WTC11 (cell line): ENCODE results near the gene USP2. TPM values are rescaled to one million over a fixed set of nuclear protein-coding genes. Genes with fewer than 3 reads are reported as not detected.
A peak's percentile ranks its signal among the peaks of the same experiment; 100 is the strongest.

ENCODE experiments used
- ATAC-seq: fragments of 200-7000 bp; cut with Tn5 transposase; 2 replicates; pipeline ENCODE4 v1.10.0; 2021; ENCODE audit warnings: mild to moderate bottlenecking, moderate library complexity
- CTCF ChIA-PET: fragments of 300-600 bp; sonication (Branson Sonifier 250); formaldehyde crosslinking; loops from one replicate; lab custom pipeline; 2021; ENCODE audit warnings: antibody characterized with exemption; lab: Charles Lee
- POLR2A ChIA-PET: fragments of 350-600 bp; sonication (Branson Sonifier 250); formaldehyde crosslinking; loops from one replicate; lab custom pipeline; 2021; ENCODE audit warnings: antibody characterized with exemption; lab: Charles Lee
- DNase-seq: peaks from one replicate; pipeline ENCODE4 v3.0.0; 2021; ENCODE audit warnings: low spot score
- H3K27ac Mint-ChIP-seq: 2 replicates; pipeline ENCODE4 v1.8.0; 2021; ENCODE audit warnings: mixed read lengths
- H3K27me3 Mint-ChIP-seq: 2 replicates; pipeline ENCODE4 v1.8.0; 2021; ENCODE audit warnings: low read depth, mild to moderate bottlenecking, moderate library complexity, mixed read lengths
- H3K36me3 Mint-ChIP-seq: 2 replicates; pipeline ENCODE4 v1.8.0; 2021; ENCODE audit warnings: mixed read lengths
- H3K4me1 Mint-ChIP-seq: 2 replicates; pipeline ENCODE4 v1.8.0; 2022; ENCODE audit warnings: mixed read lengths
- H3K4me3 Mint-ChIP-seq: 2 replicates; pipeline ENCODE4 v1.8.0; 2021; ENCODE audit warnings: mild to moderate bottlenecking, moderate library complexity, mixed read lengths
- H3K9me3 Mint-ChIP-seq: 2 replicates; pipeline ENCODE4 v1.8.0; 2021; ENCODE audit warnings: mixed read lengths
- EMX1 ChIP-seq: fragments of 250-450 bp; sonication (Bioruptor Pico); IDR thresholded peaks from 2 replicates; pipeline ENCODE4 v1.8.0; 2021; ENCODE audit warnings: mild to moderate bottlenecking
- ESRRA ChIP-seq: sonication (generic); formaldehyde crosslinking; IDR thresholded peaks from 2 replicates; pipeline ENCODE4 v1.8.1; 2022; ENCODE audit warnings: mild to moderate bottlenecking, missing genetic modification reagents, borderline replicate concordance
- FOXP1 ChIP-seq: sonication (generic); formaldehyde crosslinking; IDR thresholded peaks from 2 replicates; pipeline ENCODE4 v1.8.0; 2022; ENCODE audit warnings: missing genetic modification reagents, mild to moderate bottlenecking, moderate library complexity, borderline replicate concordance
- FOXP4 ChIP-seq: sonication (generic); formaldehyde crosslinking; IDR thresholded peaks from 2 replicates; pipeline ENCODE4 v1.8.0; 2022; ENCODE audit warnings: mild to moderate bottlenecking, missing genetic modification reagents
- GRHL2 ChIP-seq: fragments of 250-450 bp; sonication (Bioruptor Pico); IDR thresholded peaks from 2 replicates; pipeline ENCODE4 v1.8.0; 2022; ENCODE audit warnings: mild to moderate bottlenecking, moderate library complexity; ENCODE audit not compliant: insufficient replicate concordance, severe bottlenecking
- IRF1 ChIP-seq: sonication (generic); formaldehyde crosslinking; IDR thresholded peaks from 2 replicates; pipeline ENCODE4 v1.8.0; 2023; ENCODE audit warnings: missing genetic modification reagents
- MAX ChIP-seq: sonication (generic); formaldehyde crosslinking; IDR thresholded peaks from 2 replicates; pipeline ENCODE4 v1.8.0; 2022; ENCODE audit warnings: mild to moderate bottlenecking, missing genetic modification reagents
- MXD4 ChIP-seq: fragments of 250-450 bp; sonication (Bioruptor Pico); IDR thresholded peaks from 2 replicates; pipeline ENCODE4 v1.8.0; 2021; ENCODE audit warnings: mild to moderate bottlenecking, moderate library complexity, borderline replicate concordance
- RELA ChIP-seq: sonication (generic); formaldehyde crosslinking; IDR thresholded peaks from 2 replicates; pipeline ENCODE4 v1.8.1; 2022; ENCODE audit warnings: missing genetic modification reagents, mild to moderate bottlenecking, borderline replicate concordance
- SMAD3 ChIP-seq: sonication (generic); formaldehyde crosslinking; IDR thresholded peaks from 2 replicates; pipeline ENCODE4 v1.8.0; 2022; ENCODE audit warnings: missing genetic modification reagents, mild to moderate bottlenecking, borderline replicate concordance
- ZNF219 ChIP-seq: sonication (generic); formaldehyde crosslinking; IDR thresholded peaks from 2 replicates; pipeline ENCODE4 v1.8.0; 2023; ENCODE audit warnings: missing genetic modification reagents, mild to moderate bottlenecking, borderline replicate concordance
- ZNF317 ChIP-seq: sonication (generic); formaldehyde crosslinking; IDR thresholded peaks from 2 replicates; pipeline ENCODE4 v1.8.1; 2023; ENCODE audit warnings: low read depth, mild to moderate bottlenecking, moderate library complexity, missing genetic modification reagents, borderline replicate concordance
- ZNF423 ChIP-seq: fragments of 250-450 bp; sonication (Bioruptor Pico); IDR thresholded peaks from 2 replicates; pipeline ENCODE4 v2.1.2; 2022; ENCODE audit warnings: mild to moderate bottlenecking, moderate library complexity
- total RNA-seq: library from RNA; stranded (reverse); gene quantifications from 3 replicates; pipeline ENCODE4 v1.2.3, GENCODE V29; 2021
- TF ChIP-seq, protein P1 (sequence below): sonication (generic); formaldehyde crosslinking; IDR thresholded peaks from 2 replicates; pipeline ENCODE4 v1.8.1; 2023; ENCODE audit warnings: mild to moderate bottlenecking, missing genetic modification reagents
- TF ChIP-seq, protein P2 (sequence below): fragments of 250-450 bp; sonication (Bioruptor Pico); IDR thresholded peaks from 2 replicates; pipeline ENCODE4 v1.9.0; 2021; ENCODE audit warnings: moderate library complexity, mild to moderate bottlenecking, inconsistent platforms, borderline replicate concordance
- TF ChIP-seq, protein P3 (sequence below): sonication (generic); formaldehyde crosslinking; IDR thresholded peaks from 2 replicates; pipeline ENCODE4 v1.8.1; 2023; ENCODE audit warnings: mild to moderate bottlenecking, missing genetic modification reagents, moderate library complexity

USP2 gene
- total RNA-seq, 1 experiment from 2014 or later: 8.0 TPM

- ATAC-seq: no peak
- CTCF ChIA-PET: interaction anchor here (0.9 to 11.0 kb wide), 9 partner anchors 8 to 104 kb away, joined by 3 to 190 read pairs (median 5); partner anchors contain the start of genes C1QTNF5 and MCAM
- Mint-ChIP-seq H3K36me3 (no peaks in the 10 kb centered on the region), H3K27ac (no peak overlapping the region), H3K27me3 (peaks cover 6% of the 10 kb centered on the region), H3K4me3 (no peak overlapping the region), H3K4me1 (peaks cover 60% of the 10 kb centered on the region), H3K9me3 (no peaks in the 10 kb centered on the region)
- no peak for DNase-seq
- TF ChIP-seq GRHL2 (CRISPR knock-in tag): no peak
- TF ChIP-seq, protein P1, sequence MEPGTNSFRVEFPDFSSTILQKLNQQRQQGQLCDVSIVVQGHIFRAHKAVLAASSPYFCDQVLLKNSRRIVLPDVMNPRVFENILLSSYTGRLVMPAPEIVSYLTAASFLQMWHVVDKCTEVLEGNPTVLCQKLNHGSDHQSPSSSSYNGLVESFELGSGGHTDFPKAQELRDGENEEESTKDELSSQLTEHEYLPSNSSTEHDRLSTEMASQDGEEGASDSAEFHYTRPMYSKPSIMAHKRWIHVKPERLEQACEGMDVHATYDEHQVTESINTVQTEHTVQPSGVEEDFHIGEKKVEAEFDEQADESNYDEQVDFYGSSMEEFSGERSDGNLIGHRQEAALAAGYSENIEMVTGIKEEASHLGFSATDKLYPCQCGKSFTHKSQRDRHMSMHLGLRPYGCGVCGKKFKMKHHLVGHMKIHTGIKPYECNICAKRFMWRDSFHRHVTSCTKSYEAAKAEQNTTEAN (CRISPR knock-in tag): no peak
- POLR2A ChIA-PET: interaction anchor here (0.8 kb wide), 1 partner anchor 10 kb away, joined by 4 read pairs; no protein-coding TSS in a partner anchor
Observed at GRCh38 chr11:119371067-119371601, 10.4 kb downstream of the USP2 start.

- ATAC-seq (peak; percentile 11; the same call in 1 of the 2 replicates), DNase-seq (no peak)
- TF ChIP-seq IRF1 (CRISPR knock-in tag): no peak
- no peak for TF ChIP-seq MAX
- no peak for TF ChIP-seq FOXP1 (CRISPR knock-in tag)
- no peak for TF ChIP-seq SMAD3
- TF ChIP-seq RELA (CRISPR knock-in tag): no peak
- no peak for TF ChIP-seq EMX1 (CRISPR knock-in tag)
- no peak for TF ChIP-seq ZNF317 (CRISPR knock-in tag)
- no peak for TF ChIP-seq FOXP4
- TF ChIP-seq, protein P2, sequence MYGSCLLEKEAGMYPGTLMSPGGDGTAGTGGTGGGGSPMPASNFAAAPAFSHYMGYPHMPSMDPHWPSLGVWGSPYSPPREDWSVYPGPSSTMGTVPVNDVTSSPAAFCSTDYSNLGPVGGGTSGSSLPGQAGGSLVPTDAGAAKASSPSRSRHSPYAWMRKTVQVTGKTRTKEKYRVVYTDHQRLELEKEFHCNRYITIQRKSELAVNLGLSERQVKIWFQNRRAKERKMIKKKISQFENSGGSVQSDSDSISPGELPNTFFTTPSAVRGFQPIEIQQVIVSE: no peak
- no peak for TF ChIP-seq ZNF423
- TF ChIP-seq, protein P3, sequence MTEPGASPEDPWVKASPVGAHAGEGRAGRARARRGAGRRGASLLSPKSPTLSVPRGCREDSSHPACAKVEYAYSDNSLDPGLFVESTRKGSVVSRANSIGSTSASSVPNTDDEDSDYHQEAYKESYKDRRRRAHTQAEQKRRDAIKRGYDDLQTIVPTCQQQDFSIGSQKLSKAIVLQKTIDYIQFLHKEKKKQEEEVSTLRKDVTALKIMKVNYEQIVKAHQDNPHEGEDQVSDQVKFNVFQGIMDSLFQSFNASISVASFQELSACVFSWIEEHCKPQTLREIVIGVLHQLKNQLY (CRISPR knock-in tag): no peak
- no peak for TF ChIP-seq ESRRA (CRISPR knock-in tag)
- TF ChIP-seq MXD4 (CRISPR knock-in tag): no peak
- no peak for TF ChIP-seq ZNF219 (CRISPR knock-in tag)
- CTCF ChIA-PET: interaction anchor here (0.9 to 11.0 kb wide), 7 partner anchors 9 to 104 kb away, joined by 3 to 190 read pairs (median 5); partner anchors contain the start of genes C1QTNF5 and MCAM
- H3K4me1 Mint-ChIP-seq: peaks cover 54% of the 10 kb centered on the region
- H3K36me3 Mint-ChIP-seq: no peaks in the 10 kb centered on the region
- POLR2A ChIA-PET: interaction anchor here (0.8 kb wide), 1 partner anchor 9 kb away, joined by 4 read pairs; no protein-coding TSS in a partner anchor
- no peak overlapping the region for H3K27ac Mint-ChIP-seq
- H3K9me3 Mint-ChIP-seq: no peaks in the 10 kb centered on the region
- H3K4me3 Mint-ChIP-seq: no peak overlapping the region
- peaks cover 12% of the 10 kb centered on the region for H3K27me3 Mint-ChIP-seq
Observed at GRCh38 chr11:119370486-119371046, 10.9 kb downstream of the USP2 start.
